ENCODE data around the gene MARCHF9. TPM values are rescaled to one million over a fixed set of nuclear protein-coding genes. Genes with fewer than 3 reads are reported as not detected.

Gene MARCHF9
- total RNA-seq, 1 experiment from 2014 or later = 6.2 TPM

DNA sequence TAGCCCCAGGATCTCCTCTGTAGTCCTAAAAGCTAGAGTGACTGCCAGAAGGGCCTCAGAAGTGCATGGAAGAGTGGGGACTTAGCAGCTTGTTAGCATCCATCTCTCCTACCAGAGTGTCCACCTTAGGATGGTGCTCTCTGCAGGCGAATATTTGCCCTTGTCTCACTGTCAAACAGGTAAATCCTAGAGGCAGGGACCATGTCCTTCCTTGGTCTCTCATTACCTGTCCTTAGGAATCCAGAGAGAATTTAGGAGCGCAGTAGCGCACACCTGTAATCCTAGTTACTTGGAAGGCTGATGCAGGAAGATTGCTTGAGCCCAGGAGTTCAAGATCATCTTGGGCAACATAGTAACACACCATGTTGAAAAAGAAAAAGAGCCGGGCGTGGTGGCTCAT lies 37.8 kb upstream of the MARCHF9 start (continued):
- TF ChIP-seq CREM (CRISPR knock-in tag; IDR thresholded peaks at IDR 0.05) = no peak

DNA sequence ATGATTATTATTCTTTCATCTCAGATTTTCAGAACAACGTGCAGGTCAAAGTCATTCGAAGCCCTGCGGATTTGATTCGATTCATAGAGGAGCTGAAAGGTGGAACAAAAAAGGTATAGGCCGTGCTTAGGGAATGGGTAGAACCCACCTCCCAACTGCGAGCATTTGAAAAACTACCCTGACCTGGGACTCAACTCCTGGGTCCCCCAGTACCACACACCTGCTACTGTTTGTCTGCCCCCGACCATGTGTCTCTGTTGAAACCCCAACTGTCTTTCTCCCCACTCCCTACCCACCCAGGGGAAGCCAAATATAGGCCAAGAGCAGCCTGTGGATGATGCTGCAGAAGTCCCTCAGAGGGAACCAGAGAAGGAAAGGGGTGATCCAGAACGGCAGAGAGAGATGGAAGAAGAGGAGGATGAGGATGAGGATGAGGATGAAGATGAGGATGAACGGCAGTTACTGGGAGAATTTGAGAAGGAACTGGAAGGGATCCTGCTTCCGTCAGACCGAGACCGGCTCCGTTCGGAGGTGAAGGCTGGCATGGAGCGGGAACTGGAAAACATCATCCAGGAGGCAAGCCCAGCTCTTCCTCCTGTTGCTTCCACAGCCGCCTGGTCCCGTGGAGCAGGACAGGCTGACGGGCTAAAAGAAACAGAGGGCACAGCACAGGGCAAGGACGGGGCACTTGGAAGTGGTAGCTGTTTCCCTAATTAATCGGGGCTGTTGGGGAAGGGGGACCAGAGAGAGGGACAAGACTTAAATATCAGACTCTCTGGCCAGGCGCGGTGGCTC lies 36.9 kb upstream of the MARCHF9 start:
- DNase-seq (ENCODE audit: low spot score) (no peak), ATAC-seq (no peak)
- ChIA-PET CTCF (interaction anchor here (0.5 kb wide), 1 partner anchor 1892 kb away, joined by 3 read pairs; no protein-coding TSS in a partner anchor), POLR2A (no interaction called here)
- Mint-ChIP-seq H3K27ac (no peak overlapping the region), H3K27me3 (ENCODE audit: low read depth) (peaks cover 6% of the 10 kb centered on the region), H3K9me3 (no peaks in the 10 kb centered on the region), H3K4me3 (no peak overlapping the region), H3K4me1 (no peaks in the 10 kb centered on the region), H3K36me3 (peaks cover 16% of the 10 kb centered on the region)
- TF ChIP-seq, protein P1, sequence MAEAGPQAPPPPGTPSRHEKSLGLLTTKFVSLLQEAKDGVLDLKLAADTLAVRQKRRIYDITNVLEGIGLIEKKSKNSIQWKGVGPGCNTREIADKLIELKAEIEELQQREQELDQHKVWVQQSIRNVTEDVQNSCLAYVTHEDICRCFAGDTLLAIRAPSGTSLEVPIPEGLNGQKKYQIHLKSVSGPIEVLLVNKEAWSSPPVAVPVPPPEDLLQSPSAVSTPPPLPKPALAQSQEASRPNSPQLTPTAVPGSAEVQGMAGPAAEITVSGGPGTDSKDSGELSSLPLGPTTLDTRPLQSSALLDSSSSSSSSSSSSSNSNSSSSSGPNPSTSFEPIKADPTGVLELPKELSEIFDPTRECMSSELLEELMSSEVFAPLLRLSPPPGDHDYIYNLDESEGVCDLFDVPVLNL (CRISPR knock-in tag; IDR thresholded peaks at IDR 0.05; ENCODE audit: borderline replicate concordance, low read depth) = no peak
- no peak for TF ChIP-seq SOX15 (CRISPR knock-in tag; IDR thresholded peaks at IDR 0.05)
- TF ChIP-seq, protein P2, sequence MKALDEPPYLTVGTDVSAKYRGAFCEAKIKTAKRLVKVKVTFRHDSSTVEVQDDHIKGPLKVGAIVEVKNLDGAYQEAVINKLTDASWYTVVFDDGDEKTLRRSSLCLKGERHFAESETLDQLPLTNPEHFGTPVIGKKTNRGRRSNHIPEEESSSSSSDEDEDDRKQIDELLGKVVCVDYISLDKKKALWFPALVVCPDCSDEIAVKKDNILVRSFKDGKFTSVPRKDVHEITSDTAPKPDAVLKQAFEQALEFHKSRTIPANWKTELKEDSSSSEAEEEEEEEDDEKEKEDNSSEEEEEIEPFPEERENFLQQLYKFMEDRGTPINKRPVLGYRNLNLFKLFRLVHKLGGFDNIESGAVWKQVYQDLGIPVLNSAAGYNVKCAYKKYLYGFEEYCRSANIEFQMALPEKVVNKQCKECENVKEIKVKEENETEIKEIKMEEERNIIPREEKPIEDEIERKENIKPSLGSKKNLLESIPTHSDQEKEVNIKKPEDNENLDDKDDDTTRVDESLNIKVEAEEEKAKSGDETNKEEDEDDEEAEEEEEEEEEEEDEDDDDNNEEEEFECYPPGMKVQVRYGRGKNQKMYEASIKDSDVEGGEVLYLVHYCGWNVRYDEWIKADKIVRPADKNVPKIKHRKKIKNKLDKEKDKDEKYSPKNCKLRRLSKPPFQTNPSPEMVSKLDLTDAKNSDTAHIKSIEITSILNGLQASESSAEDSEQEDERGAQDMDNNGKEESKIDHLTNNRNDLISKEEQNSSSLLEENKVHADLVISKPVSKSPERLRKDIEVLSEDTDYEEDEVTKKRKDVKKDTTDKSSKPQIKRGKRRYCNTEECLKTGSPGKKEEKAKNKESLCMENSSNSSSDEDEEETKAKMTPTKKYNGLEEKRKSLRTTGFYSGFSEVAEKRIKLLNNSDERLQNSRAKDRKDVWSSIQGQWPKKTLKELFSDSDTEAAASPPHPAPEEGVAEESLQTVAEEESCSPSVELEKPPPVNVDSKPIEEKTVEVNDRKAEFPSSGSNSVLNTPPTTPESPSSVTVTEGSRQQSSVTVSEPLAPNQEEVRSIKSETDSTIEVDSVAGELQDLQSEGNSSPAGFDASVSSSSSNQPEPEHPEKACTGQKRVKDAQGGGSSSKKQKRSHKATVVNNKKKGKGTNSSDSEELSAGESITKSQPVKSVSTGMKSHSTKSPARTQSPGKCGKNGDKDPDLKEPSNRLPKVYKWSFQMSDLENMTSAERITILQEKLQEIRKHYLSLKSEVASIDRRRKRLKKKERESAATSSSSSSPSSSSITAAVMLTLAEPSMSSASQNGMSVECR (CRISPR knock-in tag; IDR thresholded peaks at IDR 0.05; ENCODE audit: borderline replicate concordance) = no peak
- TF ChIP-seq, protein P3, sequence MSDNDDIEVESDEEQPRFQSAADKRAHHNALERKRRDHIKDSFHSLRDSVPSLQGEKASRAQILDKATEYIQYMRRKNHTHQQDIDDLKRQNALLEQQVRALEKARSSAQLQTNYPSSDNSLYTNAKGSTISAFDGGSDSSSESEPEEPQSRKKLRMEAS (CRISPR knock-in tag; IDR thresholded peaks at IDR 0.05) = no peak
- no peak for TF ChIP-seq SMAD3 (CRISPR knock-in tag; IDR thresholded peaks at IDR 0.05; ENCODE audit: borderline replicate concordance)
- no peak for TF ChIP-seq EMX1 (CRISPR knock-in tag; IDR thresholded peaks at IDR 0.05)
- TF ChIP-seq, protein P4, sequence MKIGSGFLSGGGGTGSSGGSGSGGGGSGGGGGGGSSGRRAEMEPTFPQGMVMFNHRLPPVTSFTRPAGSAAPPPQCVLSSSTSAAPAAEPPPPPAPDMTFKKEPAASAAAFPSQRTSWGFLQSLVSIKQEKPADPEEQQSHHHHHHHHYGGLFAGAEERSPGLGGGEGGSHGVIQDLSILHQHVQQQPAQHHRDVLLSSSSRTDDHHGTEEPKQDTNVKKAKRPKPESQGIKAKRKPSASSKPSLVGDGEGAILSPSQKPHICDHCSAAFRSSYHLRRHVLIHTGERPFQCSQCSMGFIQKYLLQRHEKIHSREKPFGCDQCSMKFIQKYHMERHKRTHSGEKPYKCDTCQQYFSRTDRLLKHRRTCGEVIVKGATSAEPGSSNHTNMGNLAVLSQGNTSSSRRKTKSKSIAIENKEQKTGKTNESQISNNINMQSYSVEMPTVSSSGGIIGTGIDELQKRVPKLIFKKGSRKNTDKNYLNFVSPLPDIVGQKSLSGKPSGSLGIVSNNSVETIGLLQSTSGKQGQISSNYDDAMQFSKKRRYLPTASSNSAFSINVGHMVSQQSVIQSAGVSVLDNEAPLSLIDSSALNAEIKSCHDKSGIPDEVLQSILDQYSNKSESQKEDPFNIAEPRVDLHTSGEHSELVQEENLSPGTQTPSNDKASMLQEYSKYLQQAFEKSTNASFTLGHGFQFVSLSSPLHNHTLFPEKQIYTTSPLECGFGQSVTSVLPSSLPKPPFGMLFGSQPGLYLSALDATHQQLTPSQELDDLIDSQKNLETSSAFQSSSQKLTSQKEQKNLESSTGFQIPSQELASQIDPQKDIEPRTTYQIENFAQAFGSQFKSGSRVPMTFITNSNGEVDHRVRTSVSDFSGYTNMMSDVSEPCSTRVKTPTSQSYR (CRISPR knock-in tag; IDR thresholded peaks at IDR 0.05) = no peak
- no peak for TF ChIP-seq CREM (CRISPR knock-in tag; IDR thresholded peaks at IDR 0.05)
- no peak for TF ChIP-seq MYBL2 (CRISPR knock-in tag; IDR thresholded peaks at IDR 0.05)
- TF ChIP-seq ZBTB21 (CRISPR knock-in tag; IDR thresholded peaks at IDR 0.05; ENCODE audit: borderline replicate concordance) = no peak
- no peak for TF ChIP-seq TP53 (CRISPR knock-in tag; IDR thresholded peaks at IDR 0.05)
- TF ChIP-seq HMGA2 (CRISPR knock-in tag; IDR thresholded peaks at IDR 0.05) = no peak
- no peak for TF ChIP-seq CREB1 (CRISPR knock-in tag; IDR thresholded peaks at IDR 0.05)
- no peak for TF ChIP-seq TCF7 (CRISPR knock-in tag; IDR thresholded peaks at IDR 0.05; ENCODE audit: low read depth)
- TF ChIP-seq ZNF416 (CRISPR knock-in tag; IDR thresholded peaks at IDR 0.05) = no peak
- TF ChIP-seq KAT7 (CRISPR knock-in tag; IDR thresholded peaks at IDR 0.05; ENCODE audit: borderline replicate concordance) = no peak
- no peak for TF ChIP-seq ELF4 (CRISPR knock-in tag; IDR thresholded peaks at IDR 0.05; ENCODE audit: low read depth)
- TF ChIP-seq JUN (CRISPR knock-in tag; IDR thresholded peaks at IDR 0.05) = no peak
- TF ChIP-seq TEAD1 (CRISPR knock-in tag; IDR thresholded peaks at IDR 0.05) = no peak
